ENCODE data around the gene ITIH4.

Gene ITIH4

GRCh38 chr3:52774901-52775864, 55.3 kb downstream of the ITIH4 start:
- DNase-seq (ENCODE audit: extremely low spot score) = no peak
- ChIA-PET CTCF (interaction anchor here (0.7 to 1.2 kb wide), 2 partner anchors 12 to 46 kb away, joined by 3 read pairs; no protein-coding TSS in a partner anchor), POLR2A (no interaction called here)
- no peak for TF ChIP-seq LEF1 (IDR thresholded peaks at IDR 0.05; ENCODE audit: borderline replicate concordance)
- TF ChIP-seq SP1 (IDR thresholded peaks at IDR 0.05) = no peak
- TF ChIP-seq ARNT (IDR thresholded peaks at IDR 0.05) = no peak

- POLR2A ChIA-PET = no interaction called here
- CTCF ChIA-PET = no interaction called here
- TF ChIP-seq SUZ12 (IDR thresholded peaks at IDR 0.05) = no peak
- TF ChIP-seq CTBP1 (IDR thresholded peaks at IDR 0.05; ENCODE audit: borderline replicate concordance) = no peak
- TF ChIP-seq L3MBTL2 (conservative IDR thresholded peaks at IDR 0.05) = no peak
- TF ChIP-seq SP1 (IDR thresholded peaks at IDR 0.05) = no peak
- no peak for TF ChIP-seq HDGF (IDR thresholded peaks at IDR 0.05; ENCODE audit: borderline replicate concordance)
- TF ChIP-seq FOXK2 (IDR thresholded peaks at IDR 0.05) = no peak
- no peak for TF ChIP-seq FOXM1 (IDR thresholded peaks at IDR 0.05; ENCODE audit: borderline replicate concordance)
- no peak for TF ChIP-seq TARDBP (IDR thresholded peaks at IDR 0.05)
- TF ChIP-seq BHLHE40 (IDR thresholded peaks at IDR 0.05; ENCODE audit: borderline replicate concordance) = no peak
- TF ChIP-seq ELF4 (IDR thresholded peaks at IDR 0.05) = no peak
- no peak for TF ChIP-seq LEF1 (IDR thresholded peaks at IDR 0.05; ENCODE audit: borderline replicate concordance)
- TF ChIP-seq FOXA1 (IDR thresholded peaks at IDR 0.05) = no peak
- no peak for TF ChIP-seq ZNF384 (IDR thresholded peaks at IDR 0.05)
- no peak for TF ChIP-seq PKNOX1 (IDR thresholded peaks at IDR 0.05)
- no peak for DNase-seq (ENCODE audit: extremely low spot score)
Measured at GRCh38 chr3:52774066-52774713, 56.3 kb downstream of the ITIH4 start.

GRCh38 chr3:52773361-52774065, 57.0 kb downstream of the ITIH4 start:
- TF ChIP-seq ARNT (IDR thresholded peaks at IDR 0.05) = no peak
- no peak for TF ChIP-seq NFRKB (IDR thresholded peaks at IDR 0.05)
- no peak for TF ChIP-seq L3MBTL2 (conservative IDR thresholded peaks at IDR 0.05)
- no peak for TF ChIP-seq CTBP1 (IDR thresholded peaks at IDR 0.05; ENCODE audit: borderline replicate concordance)
- TF ChIP-seq FOXM1 (IDR thresholded peaks at IDR 0.05; ENCODE audit: borderline replicate concordance) = no peak
- TF ChIP-seq FOXK2 (IDR thresholded peaks at IDR 0.05) = no peak
- TF ChIP-seq BHLHE40 (IDR thresholded peaks at IDR 0.05; ENCODE audit: borderline replicate concordance) = no peak
- no peak for TF ChIP-seq ZNF384 (IDR thresholded peaks at IDR 0.05)
- POLR2A ChIA-PET = interaction anchor here (3.2 kb wide), 1 partner anchor 8 kb away, joined by 35 read pairs; no protein-coding TSS in a partner anchor
- no peak for DNase-seq (ENCODE audit: extremely low spot score)
- CTCF ChIA-PET = no interaction called here

- no peak for TF ChIP-seq CTBP1 (IDR thresholded peaks at IDR 0.05; ENCODE audit: borderline replicate concordance)
- TF ChIP-seq HDGF (IDR thresholded peaks at IDR 0.05; ENCODE audit: borderline replicate concordance) = no peak
- no peak for TF ChIP-seq SP1 (IDR thresholded peaks at IDR 0.05)
- no peak for TF ChIP-seq TARDBP (IDR thresholded peaks at IDR 0.05)
- TF ChIP-seq ZNF384 (IDR thresholded peaks at IDR 0.05) = no peak; the same call in 1 of the 2 replicates
- no peak for TF ChIP-seq ELF4 (IDR thresholded peaks at IDR 0.05)
- TF ChIP-seq SUZ12 (IDR thresholded peaks at IDR 0.05) = no peak
- TF ChIP-seq ARNT (IDR thresholded peaks at IDR 0.05) = no peak
- no peak for TF ChIP-seq FOXA1 (IDR thresholded peaks at IDR 0.05)
- TF ChIP-seq LEF1 (IDR thresholded peaks at IDR 0.05; ENCODE audit: borderline replicate concordance) = no peak
- no peak for TF ChIP-seq BHLHE40 (IDR thresholded peaks at IDR 0.05; ENCODE audit: borderline replicate concordance)
- TF ChIP-seq PKNOX1 (IDR thresholded peaks at IDR 0.05) = no peak
- no peak for DNase-seq (ENCODE audit: extremely low spot score)
- CTCF ChIA-PET = no interaction called here
- POLR2A ChIA-PET = interaction anchor here (1.0 to 3.2 kb wide), 14 partner anchors 10 to 254 kb away, joined by 3 to 35 read pairs (median 4); partner anchors contain the start of gene ITIH3
Measured at GRCh38 chr3:52771702-52772101, 58.8 kb downstream of the ITIH4 start.

- ChIA-PET POLR2A (interaction anchor here (0.8 to 3.2 kb wide), 19 partner anchors 10 to 253 kb away, joined by 3 to 35 read pairs (median 5); partner anchors contain the start of genes GLT8D1 and ITIH3), CTCF (interaction anchor here (0.6 to 0.8 kb wide), 3 partner anchors 17 to 287 kb away, joined by 3 to 4 read pairs (median 3); no protein-coding TSS in a partner anchor)
- TF ChIP-seq ARNT (IDR thresholded peaks at IDR 0.05) = no peak
- TF ChIP-seq L3MBTL2 (conservative IDR thresholded peaks at IDR 0.05) = peak; percentile 33
- peak; percentile 86 for TF ChIP-seq ZNF384 (IDR thresholded peaks at IDR 0.05)
- no peak for DNase-seq (ENCODE audit: extremely low spot score)
Measured at GRCh38 chr3:52771334-52771681, 59.2 kb downstream of the ITIH4 start.
